Panc1 (cell line): Measurements from ENCODE around the gene SLC43A1. TPM values are rescaled to one million over a fixed set of nuclear protein-coding genes. Genes with fewer than 3 reads are reported as not detected.

Experiments used
- ATAC-seq: fragments of 200-7000 bp; cut with Tn5 transposase; 2 replicates; pipeline ENCODE4 v1.9.1; 2020; ENCODE audit warnings: mild to moderate bottlenecking, moderate library complexity
- BruUV-seq: library from RNA; stranded (reverse); fragments of 400-500 nt; replicated peaks from 2 replicates; lab custom pipeline; 2021; lab: Mats Ljungman, UMichigan
- CTCF ChIA-PET: fragments of 300-600 bp; sonication (Branson Sonifier 250); formaldehyde crosslinking; loops from one replicate; lab custom pipeline; 2022; ENCODE audit warnings: antibody characterized with exemption; lab: Charles Lee
- POLR2A ChIA-PET: fragments of 300-600 bp; sonication (Branson Sonifier 250); formaldehyde crosslinking; loops from one replicate; lab custom pipeline; 2022; ENCODE audit warnings: antibody characterized with exemption; lab: Charles Lee
- DNase-seq: peaks from one replicate; pipeline ENCODE4 v3.0.0-alpha.2; 2010; ENCODE audit warnings: low read depth, low spot score
- H3K27ac ChIP-seq: 2 replicates; pipeline ENCODE4 v1.5.1; 2011; ENCODE audit warnings: mild to moderate bottlenecking, low read length, inconsistent platforms
- H3K27me3 ChIP-seq: fragments of 200-500 bp; sonication (Bioruptor generic); 2 replicates; pipeline ENCODE4 v1.6.0; 2014; ENCODE audit warnings: low read length, inconsistent platforms; ENCODE audit not compliant: control insufficient read depth, insufficient read depth
- H3K36me3 ChIP-seq: fragments of 200-500 bp; sonication (Bioruptor generic); 2 replicates; pipeline ENCODE4 v1.5.1; 2014; ENCODE audit warnings: inconsistent platforms, mild to moderate bottlenecking, low read length, moderate library complexity; ENCODE audit not compliant: control insufficient read depth, insufficient read depth
- H3K4me1 ChIP-seq: 2 replicates; pipeline ENCODE4 v1.5.1; 2011; ENCODE audit warnings: inconsistent platforms, mild to moderate bottlenecking, low read length, moderate library complexity; ENCODE audit not compliant: control insufficient read depth, insufficient read depth
- H3K4me3 ChIP-seq, 2 experiments: 2 replicates each; pipeline ENCODE4 v1.5.1; 2011 to 2012; ENCODE audit warnings: low read depth in 2 of 2, low read length in 2 of 2, mild to moderate bottlenecking in 2 of 2, inconsistent platforms in 1 of 2, moderate library complexity in 1 of 2
- H3K9me3 ChIP-seq: fragments of 200-500 bp; sonication (Bioruptor generic); 2 replicates; pipeline ENCODE4 v1.5.1; 2014; ENCODE audit warnings: low read depth, mild to moderate bottlenecking, inconsistent platforms, low read length, moderate library complexity; ENCODE audit not compliant: control insufficient read depth, insufficient read depth
- CTCF ChIP-seq: fragments of 450-650 bp; IDR thresholded peaks from 2 replicates; pipeline ENCODE4 v1.5.1; 2017; ENCODE audit warnings: mild to moderate bottlenecking
- POLR2AphosphoS5 ChIP-seq: IDR thresholded peaks from 2 replicates; pipeline ENCODE4 v1.6.1; 2012; ENCODE audit warnings: mild to moderate bottlenecking, low read depth, low read length, moderate library complexity
- REST ChIP-seq, 2 experiments: IDR thresholded peaks; 2 replicates each; pipeline ENCODE4 v1.6.1; 2011 to 2012; ENCODE audit warnings: low read depth in 2 of 2, control low read depth in 1 of 2, low read length in 1 of 2, mild to moderate bottlenecking in 1 of 2, moderate library complexity in 1 of 2; ENCODE audit not compliant: insufficient read depth in 1 of 2
- SIN3A ChIP-seq: IDR thresholded peaks from 2 replicates; pipeline ENCODE4 v1.6.1; 2012; ENCODE audit warnings: low read depth, mild to moderate bottlenecking, low read length, moderate library complexity, borderline replicate concordance; ENCODE audit not compliant: insufficient read depth
- TCF7L2 ChIP-seq: IDR thresholded peaks from 2 replicates; pipeline ENCODE4 v1.6.1; 2011; ENCODE audit warnings: mild to moderate bottlenecking, low read depth, low read length, inconsistent platforms
- in situ Hi-C: cut with HindIII; loops from 2 replicates; pipeline ENCODE4 v1.10.0; 2016; ENCODE audit warnings: low sequenced_read_pairs, low pct_unique_long_range_greater_than_20kb
- intact Hi-C: fragments of 100-400 bp; cut with micrococcal nuclease; formaldehyde crosslinking; loops from one replicate; pipeline ENCODE4 v1.10.0; 2022; ENCODE audit not compliant: unreplicated experiment
- total RNA-seq: library from RNA; stranded (reverse); gene quantifications from one replicate; pipeline ENCODE4 v1.2.1, GENCODE V29; 2021; ENCODE audit not compliant: unreplicated experiment

The SLC43A1 gene
- total RNA-seq, 1 experiment from 2014 or later: 2.0 TPM

GRCh38 chr11:57546451-57546850 is 30.9 kb upstream of the SLC43A1 start:
- in situ Hi-C loops: no loop called here
- no peaks in the 10 kb centered on the region for H3K27me3 ChIP-seq
- ChIA-PET POLR2A (no interaction called here), CTCF (no interaction called here)
- intact Hi-C loops: no loop called here
- H3K4me1 ChIP-seq: no peaks in the 10 kb centered on the region
- TF ChIP-seq POLR2AphosphoS5: no peak
- no peak for TF ChIP-seq REST (IDR thresholded peaks at IDR 0.05; ENCODE audit: insufficient read depth in 1 of 2, low read depth in 2 of 2, low read length in 1 of 2)
- no peak for TF ChIP-seq SIN3A
- no peak for TF ChIP-seq TCF7L2
- no peak for TF ChIP-seq CTCF
- DNase-seq (no peak), ATAC-seq (no peak)
- no peak overlapping the region for H3K4me3 ChIP-seq
- H3K36me3 ChIP-seq: no peaks in the 10 kb centered on the region
- no TSS peak for BruUV-seq
- H3K9me3 ChIP-seq: no peaks in the 10 kb centered on the region
- H3K27ac ChIP-seq: no peak overlapping the region

GRCh38 chr11:57545883-57546282 is 30.4 kb upstream of the SLC43A1 start:
- TF ChIP-seq POLR2AphosphoS5 (no peak), REST (IDR thresholded peaks at IDR 0.05; ENCODE audit: insufficient read depth in 1 of 2, low read depth in 2 of 2, low read length in 1 of 2) (no peak), SIN3A (no peak), TCF7L2 (no peak), CTCF (no peak)
- no peaks in the 10 kb centered on the region for H3K4me1 ChIP-seq
- H3K4me3 ChIP-seq: no peak overlapping the region
- in situ Hi-C loops: no loop called here
- no peaks in the 10 kb centered on the region for H3K36me3 ChIP-seq
- H3K27ac ChIP-seq: no peak overlapping the region
- H3K9me3 ChIP-seq: no peaks in the 10 kb centered on the region
- CTCF ChIA-PET: no interaction called here
- DNase-seq (no peak), ATAC-seq (no peak)
- POLR2A ChIA-PET: interaction anchor here (0.6 kb wide), 1 partner anchor 50 kb away, joined by 3 read pairs; no protein-coding TSS in a partner anchor
- H3K27me3 ChIP-seq: no peaks in the 10 kb centered on the region
- no TSS peak for BruUV-seq
- intact Hi-C loops: no loop called here
